Pulmonary artery endothelial cell (primary cell): Measurements from ENCODE around the gene CTF1. TPM values are rescaled to one million over a fixed set of nuclear protein-coding genes. Genes with fewer than 3 reads are reported as not detected.
A peak's percentile ranks its signal among the peaks of the same experiment; 100 is the strongest.
"Not testable (repeated sequence)": the region's sequence is repeated elsewhere in the genome, so short reads cannot be mapped to it uniquely, and the experiment has no call there.

ENCODE experiments used
- DNase-seq: peaks from one replicate; pipeline ENCODE4 v3.0.0-alpha.2; 2011; ENCODE audit warnings: low read depth, low spot score
- total RNA-seq: library from RNA; depleted of rRNA; stranded (reverse); fragments of >200 nt; gene quantifications from 2 replicates; pipeline ENCODE4 v1.2.3, GENCODE V29; 2014

The CTF1 gene
- total RNA-seq = 0.20 and 0.21 TPM in 2 replicates

GRCh38 chr16:30896261-30896888 lies at the start of gene CTF1:
TSS of gene CTF1 (plus strand) at chr16:30896614. CDS start at chr16:30896644, 30 bp downstream.
- DNase-seq = no peak

GRCh38 chr16:30846649-30847402 lies 49.6 kb upstream of the CTF1 start:
- no peak for DNase-seq

- no peak for DNase-seq
Measured at GRCh38 chr16:30850246-30850645, 46.2 kb upstream of the CTF1 start.

GRCh38 chr16:30853758-30854157 lies 42.7 kb upstream of the CTF1 start:
- no peak for DNase-seq

GRCh38 chr16:30858111-30858495 lies 38.3 kb upstream of the CTF1 start:
- DNase-seq = no peak

GRCh38 chr16:30858829-30859423 lies 37.5 kb upstream of the CTF1 start:
- DNase-seq = no peak

- DNase-seq = not testable (repeated sequence)
Measured at GRCh38 chr16:30860729-30861128, 35.7 kb upstream of the CTF1 start.

GRCh38 chr16:30863178-30863577 lies 33.2 kb upstream of the CTF1 start:
- DNase-seq = not testable (repeated sequence)

GRCh38 chr16:30866031-30866430 lies 30.4 kb upstream of the CTF1 start:
- no peak for DNase-seq

- DNase-seq = no peak
Measured at GRCh38 chr16:30867747-30868146, 28.7 kb upstream of the CTF1 start.

GRCh38 chr16:30870904-30871303 lies 25.5 kb upstream of the CTF1 start:
- DNase-seq = no peak

GRCh38 chr16:30874244-30874820 lies 22.1 kb upstream of the CTF1 start:
- DNase-seq = no peak

GRCh38 chr16:30874821-30875717 lies 21.3 kb upstream of the CTF1 start:
- peak; percentile 66 for DNase-seq

- DNase-seq = no peak
Measured at GRCh38 chr16:30875871-30876801, 20.3 kb upstream of the CTF1 start.

GRCh38 chr16:30876867-30877266 lies 19.5 kb upstream of the CTF1 start:
- DNase-seq = no peak

GRCh38 chr16:30882429-30883310 lies 13.7 kb upstream of the CTF1 start:
- DNase-seq = no peak

GRCh38 chr16:30884760-30885159 lies 11.7 kb upstream of the CTF1 start:
- DNase-seq = no peak

GRCh38 chr16:30885196-30885595 lies 11.2 kb upstream of the CTF1 start:
- DNase-seq = no peak

- DNase-seq = no peak
Measured at GRCh38 chr16:30886145-30886544, 10.3 kb upstream of the CTF1 start.
